ENCODE measurements around the gene SNRNP27.

DNA sequence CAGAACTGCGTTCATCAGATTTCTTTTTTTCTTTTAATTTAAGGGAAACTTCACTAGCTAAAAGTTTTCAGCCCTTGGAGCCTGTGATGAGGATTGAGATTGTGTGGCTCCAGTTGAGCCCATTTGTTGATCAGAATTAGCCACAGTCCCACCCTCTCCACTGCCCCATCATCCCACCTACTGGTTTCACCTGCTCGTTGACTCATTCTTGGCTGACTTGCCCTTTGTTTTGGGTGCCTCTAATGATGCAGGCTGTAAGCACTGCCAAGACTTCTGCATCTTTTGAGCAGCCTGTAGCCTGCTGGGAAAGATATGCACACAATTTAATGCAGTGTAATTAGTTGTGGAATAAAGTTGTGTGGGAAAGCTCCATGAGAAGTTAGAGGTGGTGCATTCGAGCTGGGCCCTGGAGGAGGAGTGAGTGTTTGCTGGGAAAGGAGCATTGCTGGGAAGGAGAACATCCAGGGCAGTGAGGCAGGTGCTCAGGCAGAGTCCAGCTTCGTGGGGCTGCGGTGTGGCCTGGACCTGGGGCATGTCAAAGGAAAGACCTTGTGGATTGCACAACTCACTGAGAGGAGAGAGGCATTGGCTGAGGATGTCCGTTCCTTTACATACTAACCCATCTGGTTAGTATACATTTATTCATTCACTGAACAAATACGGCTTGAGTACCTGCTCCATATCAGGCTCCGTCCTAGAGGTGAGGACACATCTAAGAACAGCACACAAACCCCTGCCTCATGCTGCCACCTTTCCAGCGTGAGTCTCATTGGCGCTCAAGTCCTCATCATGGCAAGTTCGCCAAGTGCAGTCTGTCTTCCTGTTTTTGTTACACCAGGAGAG is 49.5 kb downstream of the SNRNP27 start:
- no peak for TF ChIP-seq CREB5 (CRISPR knock-in tag; IDR thresholded peaks at IDR 0.05; ENCODE audit: low read depth)
- no peak for TF ChIP-seq ISL1 (CRISPR knock-in tag; IDR thresholded peaks at IDR 0.05)
- no peak for TF ChIP-seq POU6F1 (CRISPR knock-in tag; IDR thresholded peaks at IDR 0.05; ENCODE audit: borderline replicate concordance, low read depth)
- no peak for TF ChIP-seq PATZ1 (CRISPR knock-in tag; IDR thresholded peaks at IDR 0.05; ENCODE audit: borderline replicate concordance)
- no peak for TF ChIP-seq BACH2 (CRISPR knock-in tag; IDR thresholded peaks at IDR 0.05; ENCODE audit: borderline replicate concordance)
- no peak for TF ChIP-seq ZNF70 (CRISPR knock-in tag; IDR thresholded peaks at IDR 0.05)
- TF ChIP-seq ZC3H10 (CRISPR knock-in tag; IDR thresholded peaks at IDR 0.05): no peak
- no peak for TF ChIP-seq ZFP3 (CRISPR knock-in tag; IDR thresholded peaks at IDR 0.05)
- TF ChIP-seq RARB (CRISPR knock-in tag; IDR thresholded peaks at IDR 0.05): no peak
